Keratinocyte (primary cell): Measurements from ENCODE around the gene CBX2.

Experiments
- CTCF ChIP-seq, 3 experiments: IDR thresholded peaks in 1 of 3; conservative IDR thresholded peaks in 1 of 3; optimal IDR thresholded peaks in 1 of 3; 2 replicates in 2 of 3; 3 replicates in 1 of 3; pipeline versions ENCODE3 to v1.5.1; 2011; ENCODE audit warnings: low read length in 3 of 3, mild to moderate bottlenecking in 3 of 3, moderate library complexity in 2 of 3, control low read depth in 1 of 3, inconsistent platforms in 1 of 3; ENCODE audit not compliant: insufficient read depth in 2 of 3; ENCODE audit errors: extremely low read depth in 1 of 3
- EZH2 ChIP-seq: IDR thresholded peaks from one replicate; pipeline ENCODE4 v1.6.1; 2012; ENCODE audit warnings: inconsistent platforms, mild to moderate bottlenecking, low read length, moderate library complexity

GRCh38 chr17:79803997-79804855 is 26.3 kb downstream of the CBX2 start:
- TF ChIP-seq CTCF (optimal IDR thresholded peaks at IDR 0.05 in 1 of 3, IDR thresholded peaks at IDR 0.05 in 1 of 3, conservative IDR thresholded peaks at IDR 0.05 in 1 of 3; ENCODE audit: extremely low read depth in 1 of 3, insufficient read depth in 2 of 3, low read length in 3 of 3), result no peak
- TF ChIP-seq EZH2, result peak; percentile 89
